H9 (cell line): Measurements from ENCODE around the gene NACC2. TPM values are rescaled to one million over a fixed set of nuclear protein-coding genes. Genes with fewer than 3 reads are reported as not detected.

Experiments used
- DNase-seq: peaks from one replicate; pipeline ENCODE4 v3.0.0-alpha.2; 2017
- H2AFZ ChIP-seq: one replicate; pipeline ENCODE4 v1.6.1; 2013; ENCODE audit warnings: mild to moderate bottlenecking, low read length, control low read depth, moderate library complexity
- H2AK5ac ChIP-seq: 2 replicates; pipeline ENCODE4 v1.6.1; 2013; ENCODE audit warnings: low read length, control low read depth, mixed read lengths; ENCODE audit not compliant: insufficient read length
- H2BK120ac ChIP-seq: one replicate; pipeline ENCODE4 v1.6.1; 2013; ENCODE audit warnings: low read depth, mild to moderate bottlenecking, low read length, control low read depth, inconsistent platforms; ENCODE audit not compliant: poor library complexity, severe bottlenecking
- H2BK12ac ChIP-seq: 2 replicates; pipeline ENCODE4 v1.6.1; 2013; ENCODE audit warnings: low read length, control low read depth, mixed read lengths, low read depth; ENCODE audit not compliant: insufficient read length
- H2BK15ac ChIP-seq: 2 replicates; pipeline ENCODE4 v1.6.1; 2013; ENCODE audit warnings: low read depth, low read length, control low read depth
- H2BK20ac ChIP-seq: one replicate; pipeline ENCODE4 v1.6.1; 2013; ENCODE audit warnings: low read depth, mild to moderate bottlenecking, low read length, control low read depth, inconsistent platforms; ENCODE audit not compliant: poor library complexity, severe bottlenecking
- H2BK5ac ChIP-seq: 2 replicates; pipeline ENCODE4 v1.6.1; 2013; ENCODE audit warnings: low read length, control low read depth, mixed read lengths; ENCODE audit not compliant: insufficient read length
- H3K14ac ChIP-seq: 2 replicates; pipeline ENCODE4 v1.6.1; 2013; ENCODE audit warnings: low read length, control low read depth; ENCODE audit not compliant: insufficient read depth
- H3K18ac ChIP-seq: 2 replicates; pipeline ENCODE4 v1.6.1; 2013; ENCODE audit warnings: low read depth, mild to moderate bottlenecking, mixed read lengths, low read length, control low read depth; ENCODE audit not compliant: insufficient read length
- H3K23ac ChIP-seq: 2 replicates; pipeline ENCODE4 v1.6.1; 2013; ENCODE audit warnings: low read length, control low read depth, mixed read lengths, low read depth; ENCODE audit not compliant: insufficient read length
- H3K23me2 ChIP-seq: 2 replicates; pipeline ENCODE4 v1.6.1; 2013; ENCODE audit warnings: low read depth, mild to moderate bottlenecking, mixed read lengths, low read length, control low read depth; ENCODE audit not compliant: insufficient read length, poor library complexity, severe bottlenecking
- H3K27ac ChIP-seq: 2 replicates; pipeline ENCODE4 v1.5.1; 2013; ENCODE audit warnings: low read length, control low read depth, mixed read lengths, low read depth; ENCODE audit not compliant: insufficient read length
- H3K27me3 ChIP-seq: 2 replicates; pipeline ENCODE4 v1.6.1; 2013; ENCODE audit warnings: low read length, control low read depth, inconsistent platforms; ENCODE audit not compliant: insufficient read depth
- H3K4ac ChIP-seq: 2 replicates; pipeline ENCODE4 v1.6.1; 2013; ENCODE audit warnings: low read depth, mild to moderate bottlenecking, control low read depth, inconsistent platforms, low read length, moderate library complexity
- H3K4me1 ChIP-seq: 2 replicates; pipeline ENCODE4 v1.6.1; 2013; ENCODE audit warnings: low read length, control low read depth, inconsistent platforms; ENCODE audit not compliant: insufficient read depth
- H3K4me2 ChIP-seq: 2 replicates; pipeline ENCODE4 v1.6.1; 2013; ENCODE audit warnings: low read length, control low read depth, mixed read lengths; ENCODE audit not compliant: insufficient read length, insufficient read depth
- H3K56ac ChIP-seq: 2 replicates; pipeline ENCODE4 v1.6.1; 2013; ENCODE audit warnings: low read depth, mild to moderate bottlenecking, mixed read lengths, low read length, control low read depth; ENCODE audit not compliant: insufficient read length
- H3K79me1 ChIP-seq: 2 replicates; pipeline ENCODE4 v1.6.1; 2013; ENCODE audit warnings: low read depth, mild to moderate bottlenecking, moderate library complexity, low read length, control low read depth, inconsistent platforms; ENCODE audit not compliant: insufficient read depth, poor library complexity, severe bottlenecking
- H3K79me2 ChIP-seq: 2 replicates; pipeline ENCODE4 v1.6.1; 2013; ENCODE audit warnings: low read length, control low read depth, inconsistent platforms; ENCODE audit not compliant: insufficient read depth
- H3K9ac ChIP-seq: 2 replicates; pipeline ENCODE4 v1.6.1; 2013; ENCODE audit warnings: low read length, control low read depth, mixed read lengths; ENCODE audit not compliant: insufficient read length; ENCODE audit errors: extremely low read depth
- H3K9me3 ChIP-seq: one replicate; pipeline ENCODE4 v1.6.1; 2013; ENCODE audit warnings: low read depth, low read length, inconsistent platforms; ENCODE audit not compliant: control insufficient read depth
- H3T11ph ChIP-seq: one replicate; pipeline ENCODE4 v1.6.1; 2013; ENCODE audit warnings: mild to moderate bottlenecking, low read length, control low read depth, inconsistent platforms
- H4K20me1 ChIP-seq: one replicate; pipeline ENCODE4 v1.6.1; 2013; ENCODE audit not compliant: control insufficient read depth, insufficient read length, insufficient read depth
- H4K5ac ChIP-seq: 2 replicates; pipeline ENCODE4 v1.6.1; 2013; ENCODE audit warnings: low read depth, mild to moderate bottlenecking, mixed read lengths, low read length, control low read depth; ENCODE audit not compliant: insufficient read length
- H4K8ac ChIP-seq: replicated peaks from 2 replicates; pipeline ENCODE4 v1.6.1; 2013; ENCODE audit warnings: low read length, control low read depth, mixed read lengths, low read depth; ENCODE audit not compliant: insufficient read length
- H4K91ac ChIP-seq: 2 replicates; pipeline ENCODE4 v1.6.1; 2013; ENCODE audit warnings: low read depth, mild to moderate bottlenecking, moderate library complexity, mixed read lengths, low read length, control low read depth; ENCODE audit not compliant: insufficient read length
- H3K27ac Mint-ChIP-seq, 3 experiments: 2 replicates in 2 of 3; 3 replicates in 1 of 3; pipeline ENCODE4 v1.8.0; 2020 to 2021; ENCODE audit warnings: mixed read lengths in 3 of 3, mild to moderate bottlenecking in 1 of 3, moderate library complexity in 1 of 3
- H3K27me3 Mint-ChIP-seq: 2 replicates; pipeline ENCODE4 v1.8.0; 2021; ENCODE audit warnings: low read depth, mild to moderate bottlenecking, moderate library complexity, mixed read lengths
- H3K36me3 Mint-ChIP-seq, 3 experiments: 2 replicates in 2 of 3; 3 replicates in 1 of 3; pipeline ENCODE4 v1.8.0; 2020 to 2021; ENCODE audit warnings: low read depth in 3 of 3, mixed read lengths in 3 of 3; ENCODE audit not compliant: insufficient read depth in 1 of 3
- H3K4me1 Mint-ChIP-seq, 2 experiments: 2 replicates each; pipeline ENCODE4 v1.8.0; 2020; ENCODE audit warnings: mixed read lengths in 2 of 2
- H3K4me3 Mint-ChIP-seq, 2 experiments: 2 replicates in 1 of 2; 3 replicates in 1 of 2; pipeline ENCODE4 v1.8.0; 2020 to 2021; ENCODE audit warnings: mild to moderate bottlenecking in 2 of 2, mixed read lengths in 2 of 2, moderate library complexity in 1 of 2
- H3K9me3 Mint-ChIP-seq, 2 experiments: 2 replicates in 1 of 2; 3 replicates in 1 of 2; pipeline ENCODE4 v1.8.0; 2020; ENCODE audit warnings: mild to moderate bottlenecking in 2 of 2, mixed read lengths in 2 of 2, moderate library complexity in 1 of 2
- CTCF ChIP-seq: fragments of 200-600 bp; sonication (generic); conservative IDR thresholded peaks from 3 replicates; pipeline ENCODE4 v1.8.0; 2021; ENCODE audit warnings: antibody characterized with exemption, mild to moderate bottlenecking
- WGBS: extraction: QIAGEN DNeasy Blood & Tissue Kit; methylation state at CpG from one replicate; pipeline ENCODE4 v1.1.7; 2013; ENCODE audit warnings: missing lambda C conversion rate, low lambda C conversion rate, mixed read lengths; ENCODE audit not compliant: insufficient read length; ENCODE audit errors: extremely low coverage; 5-methylcytosine and 5-hydroxymethylcytosine counted together
- total RNA-seq: library from RNA; stranded (reverse); gene quantifications from 2 replicates; pipeline ENCODE4 v1.2.1, GENCODE V29; 2021

NACC2 gene
- total RNA-seq, 1 experiment from 2014 or later: 11.5 TPM

DNA sequence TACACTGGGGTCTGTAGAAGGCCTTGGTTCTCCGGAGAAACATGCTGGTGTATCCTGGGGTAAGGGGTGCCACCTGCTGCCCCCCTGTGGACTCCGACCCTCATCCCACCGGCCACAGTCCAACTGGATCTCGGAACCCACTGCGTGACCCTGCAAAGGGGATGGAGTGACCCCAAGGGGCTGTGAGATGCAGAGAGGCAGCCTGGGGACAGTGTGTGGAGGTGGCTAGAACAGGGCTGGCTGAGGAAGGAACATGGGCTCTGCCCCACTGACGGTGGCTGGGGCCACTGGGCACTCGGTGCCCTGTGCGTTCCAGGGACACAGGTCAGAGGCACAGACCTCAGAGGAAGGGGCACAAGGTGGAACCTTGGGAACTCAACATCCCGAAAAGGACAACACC is 2.3 kb downstream of the NACC2 start:
- Histone ChIP-seq H3K23ac (no peak overlapping the region), H2BK12ac (no peak overlapping the region), H4K5ac (no peak overlapping the region), H3K4me1 (no peaks in the 10 kb centered on the region), H3K4ac (no peak overlapping the region), H3K27ac (no peak overlapping the region), H4K91ac (no peak overlapping the region), H2BK15ac (no peak overlapping the region), H3K4me2 (no peak overlapping the region), H4K8ac (no peak overlapping the region), H2BK5ac (no peak overlapping the region), H2BK20ac (no peak overlapping the region), H3K14ac (no peak overlapping the region; the same call in 1 of the 2 replicates), H4K20me1 (peaks cover 6% of the 10 kb centered on the region), H3K79me2 (no peaks in the 10 kb centered on the region; the same call in 1 of the 2 replicates), H3K9ac (no peak overlapping the region), H3K23me2 (peaks cover 4% of the 10 kb centered on the region), H2BK120ac (no peak overlapping the region), H3K56ac (no peak overlapping the region), H3K79me1 (no peaks in the 10 kb centered on the region), H3K27me3 (peaks cover 3% of the 10 kb centered on the region; the same call in 1 of the 2 replicates), H2AFZ (no peak overlapping the region), H3K9me3 (no peaks in the 10 kb centered on the region), H3K18ac (no peak overlapping the region), H2AK5ac (no peak overlapping the region), H3T11ph (no peak overlapping the region)
- no peak for DNase-seq
- TF ChIP-seq CTCF: no peak; the same call in 2 of the 3 replicates
- peaks cover 19 to 45% of the 10 kb centered on the region in 2 experiments for H3K4me1 Mint-ChIP-seq
- no peaks in the 10 kb centered on the region for H3K9me3 Mint-ChIP-seq
- peak overlapping the region; percentile 40 to 60; a peak in 4 of 5 replicates for H3K4me3 Mint-ChIP-seq
- no peaks in the 10 kb centered on the region for H3K36me3 Mint-ChIP-seq
- peaks cover 30% of the 10 kb centered on the region for H3K27me3 Mint-ChIP-seq
- WGBS: no CpG with 5 or more reads among the region's 9 CpGs
- H3K27ac Mint-ChIP-seq: no peak overlapping the region
